PC-9 (cell line): Measurements from ENCODE around the gene TP53BP2.

ENCODE experiments used
- CTCF ChIP-seq: fragments of 200-600 bp; sonication (generic); conservative IDR thresholded peaks from 2 replicates; pipeline ENCODE4 v1.6.1; 2017; ENCODE audit warnings: mixed run types, antibody characterized with exemption, mild to moderate bottlenecking, moderate library complexity
- EZH2 ChIP-seq: fragments of 200-600 bp; sonication (generic); IDR thresholded peaks from 2 replicates; pipeline ENCODE4 v1.8.0; 2017; ENCODE audit warnings: antibody characterized with exemption, low read depth

- TF ChIP-seq CTCF (no peak), EZH2 (no peak)
Observed at GRCh38 chr1:223730479-223731132, 115.1 kb downstream of the TP53BP2 start.
